NB4 (cell line): ENCODE data around the gene KRT4.

ENCODE experiments used
- CTCF ChIP-seq: IDR thresholded peaks from one replicate; pipeline ENCODE4 v1.5.1; 2012; ENCODE audit warnings: low read depth, low read length
- MAX ChIP-seq: IDR thresholded peaks from 2 replicates; pipeline ENCODE4 v1.6.1; 2011; ENCODE audit warnings: low read depth, low read length
- MYC ChIP-seq: IDR thresholded peaks from 2 replicates; pipeline ENCODE4 v1.6.1; 2011; ENCODE audit warnings: low read depth, low read length
- POLR2A ChIP-seq: IDR thresholded peaks from 2 replicates; pipeline ENCODE4 v1.6.1; 2011; ENCODE audit warnings: mild to moderate bottlenecking; ENCODE audit not compliant: insufficient read length; ENCODE audit errors: extremely low read depth

- TF ChIP-seq CTCF (no peak), MAX (no peak), POLR2A (no peak), MYC (no peak)
These were observed 56.3 kb downstream of the KRT4 start for GRCh38 chr12:52757449-52758176.
